H9 (cell line): ENCODE data around the gene SPRY2. TPM values are rescaled to one million over a fixed set of nuclear protein-coding genes. Genes with fewer than 3 reads are reported as not detected.
A peak's percentile ranks its signal among the peaks of the same experiment; 100 is the strongest.

Source experiments
- DNase-seq: peaks from one replicate; pipeline ENCODE4 v3.0.0-alpha.2; 2017
- H2AFZ ChIP-seq: one replicate; pipeline ENCODE4 v1.6.1; 2013; ENCODE audit warnings: mild to moderate bottlenecking, low read length, control low read depth, moderate library complexity
- H2AK5ac ChIP-seq: 2 replicates; pipeline ENCODE4 v1.6.1; 2013; ENCODE audit warnings: low read length, control low read depth, mixed read lengths; ENCODE audit not compliant: insufficient read length
- H2BK120ac ChIP-seq: one replicate; pipeline ENCODE4 v1.6.1; 2013; ENCODE audit warnings: low read depth, mild to moderate bottlenecking, low read length, control low read depth, inconsistent platforms; ENCODE audit not compliant: poor library complexity, severe bottlenecking
- H2BK12ac ChIP-seq: 2 replicates; pipeline ENCODE4 v1.6.1; 2013; ENCODE audit warnings: low read length, control low read depth, mixed read lengths, low read depth; ENCODE audit not compliant: insufficient read length
- H2BK15ac ChIP-seq: 2 replicates; pipeline ENCODE4 v1.6.1; 2013; ENCODE audit warnings: low read depth, low read length, control low read depth
- H2BK20ac ChIP-seq: one replicate; pipeline ENCODE4 v1.6.1; 2013; ENCODE audit warnings: low read depth, mild to moderate bottlenecking, low read length, control low read depth, inconsistent platforms; ENCODE audit not compliant: poor library complexity, severe bottlenecking
- H2BK5ac ChIP-seq: 2 replicates; pipeline ENCODE4 v1.6.1; 2013; ENCODE audit warnings: low read length, control low read depth, mixed read lengths; ENCODE audit not compliant: insufficient read length
- H3K14ac ChIP-seq: 2 replicates; pipeline ENCODE4 v1.6.1; 2013; ENCODE audit warnings: low read length, control low read depth; ENCODE audit not compliant: insufficient read depth
- H3K18ac ChIP-seq: 2 replicates; pipeline ENCODE4 v1.6.1; 2013; ENCODE audit warnings: low read depth, mild to moderate bottlenecking, mixed read lengths, low read length, control low read depth; ENCODE audit not compliant: insufficient read length
- H3K23ac ChIP-seq: 2 replicates; pipeline ENCODE4 v1.6.1; 2013; ENCODE audit warnings: low read length, control low read depth, mixed read lengths, low read depth; ENCODE audit not compliant: insufficient read length
- H3K23me2 ChIP-seq: 2 replicates; pipeline ENCODE4 v1.6.1; 2013; ENCODE audit warnings: low read depth, mild to moderate bottlenecking, mixed read lengths, low read length, control low read depth; ENCODE audit not compliant: insufficient read length, poor library complexity, severe bottlenecking
- H3K27ac ChIP-seq: 2 replicates; pipeline ENCODE4 v1.5.1; 2013; ENCODE audit warnings: low read length, control low read depth, mixed read lengths, low read depth; ENCODE audit not compliant: insufficient read length
- H3K27me3 ChIP-seq: 2 replicates; pipeline ENCODE4 v1.6.1; 2013; ENCODE audit warnings: low read length, control low read depth, inconsistent platforms; ENCODE audit not compliant: insufficient read depth
- H3K4ac ChIP-seq: 2 replicates; pipeline ENCODE4 v1.6.1; 2013; ENCODE audit warnings: low read depth, mild to moderate bottlenecking, control low read depth, inconsistent platforms, low read length, moderate library complexity
- H3K4me1 ChIP-seq: 2 replicates; pipeline ENCODE4 v1.6.1; 2013; ENCODE audit warnings: low read length, control low read depth, inconsistent platforms; ENCODE audit not compliant: insufficient read depth
- H3K4me2 ChIP-seq: 2 replicates; pipeline ENCODE4 v1.6.1; 2013; ENCODE audit warnings: low read length, control low read depth, mixed read lengths; ENCODE audit not compliant: insufficient read length, insufficient read depth
- H3K56ac ChIP-seq: 2 replicates; pipeline ENCODE4 v1.6.1; 2013; ENCODE audit warnings: low read depth, mild to moderate bottlenecking, mixed read lengths, low read length, control low read depth; ENCODE audit not compliant: insufficient read length
- H3K79me1 ChIP-seq: 2 replicates; pipeline ENCODE4 v1.6.1; 2013; ENCODE audit warnings: low read depth, mild to moderate bottlenecking, moderate library complexity, low read length, control low read depth, inconsistent platforms; ENCODE audit not compliant: insufficient read depth, poor library complexity, severe bottlenecking
- H3K79me2 ChIP-seq: 2 replicates; pipeline ENCODE4 v1.6.1; 2013; ENCODE audit warnings: low read length, control low read depth, inconsistent platforms; ENCODE audit not compliant: insufficient read depth
- H3K9ac ChIP-seq: 2 replicates; pipeline ENCODE4 v1.6.1; 2013; ENCODE audit warnings: low read length, control low read depth, mixed read lengths; ENCODE audit not compliant: insufficient read length; ENCODE audit errors: extremely low read depth
- H3K9me3 ChIP-seq: one replicate; pipeline ENCODE4 v1.6.1; 2013; ENCODE audit warnings: low read depth, low read length, inconsistent platforms; ENCODE audit not compliant: control insufficient read depth
- H3T11ph ChIP-seq: one replicate; pipeline ENCODE4 v1.6.1; 2013; ENCODE audit warnings: mild to moderate bottlenecking, low read length, control low read depth, inconsistent platforms
- H4K20me1 ChIP-seq: one replicate; pipeline ENCODE4 v1.6.1; 2013; ENCODE audit not compliant: control insufficient read depth, insufficient read length, insufficient read depth
- H4K5ac ChIP-seq: 2 replicates; pipeline ENCODE4 v1.6.1; 2013; ENCODE audit warnings: low read depth, mild to moderate bottlenecking, mixed read lengths, low read length, control low read depth; ENCODE audit not compliant: insufficient read length
- H4K8ac ChIP-seq: replicated peaks from 2 replicates; pipeline ENCODE4 v1.6.1; 2013; ENCODE audit warnings: low read length, control low read depth, mixed read lengths, low read depth; ENCODE audit not compliant: insufficient read length
- H4K91ac ChIP-seq: 2 replicates; pipeline ENCODE4 v1.6.1; 2013; ENCODE audit warnings: low read depth, mild to moderate bottlenecking, moderate library complexity, mixed read lengths, low read length, control low read depth; ENCODE audit not compliant: insufficient read length
- H3K27ac Mint-ChIP-seq, 3 experiments: 2 replicates in 2 of 3; 3 replicates in 1 of 3; pipeline ENCODE4 v1.8.0; 2020 to 2021; ENCODE audit warnings: mixed read lengths in 3 of 3, mild to moderate bottlenecking in 1 of 3, moderate library complexity in 1 of 3
- H3K27me3 Mint-ChIP-seq: 2 replicates; pipeline ENCODE4 v1.8.0; 2021; ENCODE audit warnings: low read depth, mild to moderate bottlenecking, moderate library complexity, mixed read lengths
- H3K36me3 Mint-ChIP-seq, 3 experiments: 2 replicates in 2 of 3; 3 replicates in 1 of 3; pipeline ENCODE4 v1.8.0; 2020 to 2021; ENCODE audit warnings: low read depth in 3 of 3, mixed read lengths in 3 of 3; ENCODE audit not compliant: insufficient read depth in 1 of 3
- H3K4me1 Mint-ChIP-seq, 2 experiments: 2 replicates each; pipeline ENCODE4 v1.8.0; 2020; ENCODE audit warnings: mixed read lengths in 2 of 2
- H3K4me3 Mint-ChIP-seq, 2 experiments: 2 replicates in 1 of 2; 3 replicates in 1 of 2; pipeline ENCODE4 v1.8.0; 2020 to 2021; ENCODE audit warnings: mild to moderate bottlenecking in 2 of 2, mixed read lengths in 2 of 2, moderate library complexity in 1 of 2
- H3K9me3 Mint-ChIP-seq, 2 experiments: 2 replicates in 1 of 2; 3 replicates in 1 of 2; pipeline ENCODE4 v1.8.0; 2020; ENCODE audit warnings: mild to moderate bottlenecking in 2 of 2, mixed read lengths in 2 of 2, moderate library complexity in 1 of 2
- WGBS: extraction: QIAGEN DNeasy Blood & Tissue Kit; methylation state at CpG from one replicate; pipeline ENCODE4 v1.1.7; 2013; ENCODE audit warnings: missing lambda C conversion rate, low lambda C conversion rate, mixed read lengths; ENCODE audit not compliant: insufficient read length; ENCODE audit errors: extremely low coverage; 5-methylcytosine and 5-hydroxymethylcytosine counted together
- total RNA-seq: library from RNA; stranded (reverse); gene quantifications from 2 replicates; pipeline ENCODE4 v1.2.1, GENCODE V29; 2021
- TF ChIP-seq, protein P1 (sequence below): fragments of 200-600 bp; sonication (generic); conservative IDR thresholded peaks from 3 replicates; pipeline ENCODE4 v1.8.0; 2021; ENCODE audit warnings: antibody characterized with exemption, mild to moderate bottlenecking

The SPRY2 gene
- total RNA-seq, 1 experiment from 2014 or later: 56.4 TPM

DNA sequence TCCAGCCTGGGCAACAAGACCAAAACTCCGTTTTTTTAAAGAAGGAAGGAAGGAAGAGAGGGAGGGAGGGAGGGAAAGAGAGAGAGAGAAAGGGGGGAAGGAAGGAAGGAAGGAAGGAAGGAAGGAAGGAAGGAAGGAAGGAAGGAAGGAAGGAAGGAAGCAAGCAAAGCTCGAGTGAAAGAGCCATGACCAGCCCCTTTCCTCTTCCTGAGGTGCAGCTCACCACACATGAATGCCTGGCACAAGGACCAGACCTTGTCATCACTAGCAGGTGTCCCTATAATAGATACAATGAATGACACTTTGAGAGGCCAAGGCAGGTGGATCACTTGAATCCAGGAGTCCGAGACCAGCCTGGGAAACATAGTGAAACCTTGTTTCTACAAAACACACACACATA is 31.0 kb downstream of the SPRY2 start:
- H3K9me3 Mint-ChIP-seq: no peaks in the 10 kb centered on the region

More for the DNA sequence above, 31.0 kb downstream of the SPRY2 start:
- Histone ChIP-seq H3K27ac (no peak overlapping the region), H3K4ac (no peak overlapping the region), H3K27me3 (no peaks in the 10 kb centered on the region), H3K23ac (no peak overlapping the region), H2BK5ac (no peak overlapping the region), H4K8ac (no peak overlapping the region), H3K4me1 (no peaks in the 10 kb centered on the region; the same call in 1 of the 2 replicates), H3K9ac (no peak overlapping the region), H4K5ac (no peak overlapping the region), H3K14ac (no peak overlapping the region), H2BK12ac (no peak overlapping the region), H3K79me1 (no peaks in the 10 kb centered on the region), H3K56ac (no peak overlapping the region), H3K4me2 (no peak overlapping the region), H2BK15ac (no peak overlapping the region), H2AK5ac (no peak overlapping the region), H3K23me2 (no peaks in the 10 kb centered on the region), H3K79me2 (no peaks in the 10 kb centered on the region), H2BK20ac (no peak overlapping the region), H3K18ac (no peak overlapping the region), H4K91ac (no peak overlapping the region), H4K20me1 (no peaks in the 10 kb centered on the region), H3T11ph (no peak overlapping the region), H2BK120ac (no peak overlapping the region), H2AFZ (no peak overlapping the region), H3K9me3 (no peaks in the 10 kb centered on the region)
- WGBS: no CpG with 5 or more reads among the region's 3 CpGs
- no peak for DNase-seq
- H3K27me3 Mint-ChIP-seq: no peaks in the 10 kb centered on the region
- no peak overlapping the region for H3K4me3 Mint-ChIP-seq
- TF ChIP-seq, protein P1, sequence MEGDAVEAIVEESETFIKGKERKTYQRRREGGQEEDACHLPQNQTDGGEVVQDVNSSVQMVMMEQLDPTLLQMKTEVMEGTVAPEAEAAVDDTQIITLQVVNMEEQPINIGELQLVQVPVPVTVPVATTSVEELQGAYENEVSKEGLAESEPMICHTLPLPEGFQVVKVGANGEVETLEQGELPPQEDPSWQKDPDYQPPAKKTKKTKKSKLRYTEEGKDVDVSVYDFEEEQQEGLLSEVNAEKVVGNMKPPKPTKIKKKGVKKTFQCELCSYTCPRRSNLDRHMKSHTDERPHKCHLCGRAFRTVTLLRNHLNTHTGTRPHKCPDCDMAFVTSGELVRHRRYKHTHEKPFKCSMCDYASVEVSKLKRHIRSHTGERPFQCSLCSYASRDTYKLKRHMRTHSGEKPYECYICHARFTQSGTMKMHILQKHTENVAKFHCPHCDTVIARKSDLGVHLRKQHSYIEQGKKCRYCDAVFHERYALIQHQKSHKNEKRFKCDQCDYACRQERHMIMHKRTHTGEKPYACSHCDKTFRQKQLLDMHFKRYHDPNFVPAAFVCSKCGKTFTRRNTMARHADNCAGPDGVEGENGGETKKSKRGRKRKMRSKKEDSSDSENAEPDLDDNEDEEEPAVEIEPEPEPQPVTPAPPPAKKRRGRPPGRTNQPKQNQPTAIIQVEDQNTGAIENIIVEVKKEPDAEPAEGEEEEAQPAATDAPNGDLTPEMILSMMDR: no peak
- H3K27ac Mint-ChIP-seq: peak overlapping the region in 1 of 3 experiments; percentile 40; a peak in 1 of 7 replicates
- H3K36me3 Mint-ChIP-seq: no peaks in the 10 kb centered on the region
- H3K4me1 Mint-ChIP-seq: peaks cover 9 to 14% of the 10 kb centered on the region in 2 experiments
